ENCODE results near the gene CD82.

DNA sequence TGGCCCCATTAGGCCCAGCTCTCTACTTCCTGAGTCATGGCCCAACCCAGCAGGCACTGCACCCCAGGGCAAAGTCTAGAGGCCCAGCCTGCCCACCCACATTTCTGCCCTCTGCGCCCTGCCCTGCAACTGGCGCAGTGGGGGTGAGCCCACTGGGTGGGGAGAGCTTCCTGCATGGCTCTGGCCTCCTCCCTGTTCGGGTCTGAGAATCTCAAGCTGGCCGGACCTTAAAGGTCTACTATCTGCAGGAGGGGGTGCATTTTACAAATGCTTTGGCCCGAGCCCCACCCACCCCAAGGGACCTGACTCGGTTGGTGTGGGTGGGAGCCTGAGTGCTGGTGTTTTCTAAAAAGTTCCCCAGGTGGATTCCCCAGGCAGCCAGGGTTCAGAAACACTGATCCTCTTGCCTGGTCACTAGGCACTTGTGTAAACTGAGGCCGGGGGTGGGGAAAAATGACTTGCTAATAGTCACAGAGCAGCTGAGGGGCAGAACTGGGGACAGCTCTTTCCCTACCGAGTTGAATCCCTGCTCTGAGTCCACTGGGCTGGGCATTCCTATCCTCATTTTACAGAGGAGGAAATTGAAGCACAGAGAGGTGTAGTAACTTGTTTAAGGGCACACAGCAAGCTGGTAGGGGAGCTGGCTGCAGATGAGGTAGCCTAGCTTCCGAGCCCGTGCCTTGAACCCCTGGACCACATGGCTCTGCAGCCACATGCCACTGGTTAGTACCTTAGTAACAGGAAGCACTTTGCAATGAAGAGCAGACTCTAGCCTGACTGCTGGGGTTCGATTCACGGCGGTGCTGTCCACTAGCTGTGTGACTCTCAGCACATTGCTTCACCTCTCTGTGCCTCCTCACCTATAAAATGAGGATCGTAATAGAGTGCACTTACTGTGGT is 36.3 kb downstream of the CD82 start:
- TF ChIP-seq, protein P1, sequence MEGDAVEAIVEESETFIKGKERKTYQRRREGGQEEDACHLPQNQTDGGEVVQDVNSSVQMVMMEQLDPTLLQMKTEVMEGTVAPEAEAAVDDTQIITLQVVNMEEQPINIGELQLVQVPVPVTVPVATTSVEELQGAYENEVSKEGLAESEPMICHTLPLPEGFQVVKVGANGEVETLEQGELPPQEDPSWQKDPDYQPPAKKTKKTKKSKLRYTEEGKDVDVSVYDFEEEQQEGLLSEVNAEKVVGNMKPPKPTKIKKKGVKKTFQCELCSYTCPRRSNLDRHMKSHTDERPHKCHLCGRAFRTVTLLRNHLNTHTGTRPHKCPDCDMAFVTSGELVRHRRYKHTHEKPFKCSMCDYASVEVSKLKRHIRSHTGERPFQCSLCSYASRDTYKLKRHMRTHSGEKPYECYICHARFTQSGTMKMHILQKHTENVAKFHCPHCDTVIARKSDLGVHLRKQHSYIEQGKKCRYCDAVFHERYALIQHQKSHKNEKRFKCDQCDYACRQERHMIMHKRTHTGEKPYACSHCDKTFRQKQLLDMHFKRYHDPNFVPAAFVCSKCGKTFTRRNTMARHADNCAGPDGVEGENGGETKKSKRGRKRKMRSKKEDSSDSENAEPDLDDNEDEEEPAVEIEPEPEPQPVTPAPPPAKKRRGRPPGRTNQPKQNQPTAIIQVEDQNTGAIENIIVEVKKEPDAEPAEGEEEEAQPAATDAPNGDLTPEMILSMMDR (IDR thresholded peaks at IDR 0.05) = no peak
- no peak for TF ChIP-seq POLR2A (IDR thresholded peaks at IDR 0.05)

Data from right lobe of liver (tissue), 4 donors.